WTC11 (cell line): ENCODE measurements around the gene SAAL1. TPM values are rescaled to one million over a fixed set of nuclear protein-coding genes. Genes with fewer than 3 reads are reported as not detected.

ENCODE experiments used
- ATAC-seq: fragments of 200-7000 bp; cut with Tn5 transposase; 2 replicates; pipeline ENCODE4 v1.10.0; 2021; ENCODE audit warnings: mild to moderate bottlenecking, moderate library complexity
- CTCF ChIA-PET: fragments of 300-600 bp; sonication (Branson Sonifier 250); formaldehyde crosslinking; loops from one replicate; lab custom pipeline; 2021; ENCODE audit warnings: antibody characterized with exemption; lab: Charles Lee
- POLR2A ChIA-PET: fragments of 350-600 bp; sonication (Branson Sonifier 250); formaldehyde crosslinking; loops from one replicate; lab custom pipeline; 2021; ENCODE audit warnings: antibody characterized with exemption; lab: Charles Lee
- DNase-seq: peaks from one replicate; pipeline ENCODE4 v3.0.0; 2021; ENCODE audit warnings: low spot score
- H3K27ac Mint-ChIP-seq: 2 replicates; pipeline ENCODE4 v1.8.0; 2021; ENCODE audit warnings: mixed read lengths
- H3K27me3 Mint-ChIP-seq: 2 replicates; pipeline ENCODE4 v1.8.0; 2021; ENCODE audit warnings: low read depth, mild to moderate bottlenecking, moderate library complexity, mixed read lengths
- H3K36me3 Mint-ChIP-seq: 2 replicates; pipeline ENCODE4 v1.8.0; 2021; ENCODE audit warnings: mixed read lengths
- H3K4me1 Mint-ChIP-seq: 2 replicates; pipeline ENCODE4 v1.8.0; 2022; ENCODE audit warnings: mixed read lengths
- H3K4me3 Mint-ChIP-seq: 2 replicates; pipeline ENCODE4 v1.8.0; 2021; ENCODE audit warnings: mild to moderate bottlenecking, moderate library complexity, mixed read lengths
- H3K9me3 Mint-ChIP-seq: 2 replicates; pipeline ENCODE4 v1.8.0; 2021; ENCODE audit warnings: mixed read lengths
- CTCF ChIP-seq: fragments of 200-600 bp; IDR thresholded peaks from 2 replicates; pipeline ENCODE4 v1.8.0; 2022; ENCODE audit warnings: antibody characterized with exemption
- ERG ChIP-seq: fragments of 250-450 bp; sonication (Bioruptor Pico); IDR thresholded peaks from 2 replicates; pipeline ENCODE4 v1.8.0; 2021; ENCODE audit warnings: mild to moderate bottlenecking
- GRHL2 ChIP-seq: fragments of 250-450 bp; sonication (Bioruptor Pico); IDR thresholded peaks from 2 replicates; pipeline ENCODE4 v1.8.0; 2022; ENCODE audit warnings: mild to moderate bottlenecking, moderate library complexity; ENCODE audit not compliant: insufficient replicate concordance, severe bottlenecking
- HMGXB4 ChIP-seq: sonication (generic); formaldehyde crosslinking; IDR thresholded peaks from 2 replicates; pipeline ENCODE4 v1.8.1; 2023; ENCODE audit warnings: mild to moderate bottlenecking, moderate library complexity, missing genetic modification reagents
- JAZF1 ChIP-seq: fragments of 250-450 bp; sonication (Bioruptor Pico); IDR thresholded peaks from 2 replicates; pipeline ENCODE4 v1.9.0; 2021; ENCODE audit warnings: moderate library complexity, mild to moderate bottlenecking, inconsistent platforms
- JUN ChIP-seq: sonication (generic); formaldehyde crosslinking; IDR thresholded peaks from 2 replicates; pipeline ENCODE4 v1.8.0; 2023; ENCODE audit warnings: mild to moderate bottlenecking, missing genetic modification reagents
- MYBL2 ChIP-seq: sonication (generic); formaldehyde crosslinking; IDR thresholded peaks from 2 replicates; pipeline ENCODE4 v1.8.1; 2023; ENCODE audit warnings: mild to moderate bottlenecking, moderate library complexity, missing genetic modification reagents
- NFATC4 ChIP-seq: fragments of 250-450 bp; sonication (Bioruptor Pico); IDR thresholded peaks from 2 replicates; pipeline ENCODE4 v1.9.0; 2021; ENCODE audit warnings: mild to moderate bottlenecking
- NR1H2 ChIP-seq: sonication (generic); formaldehyde crosslinking; IDR thresholded peaks from 2 replicates; pipeline ENCODE4 v1.9.0; 2021; ENCODE audit warnings: mild to moderate bottlenecking, moderate library complexity, missing genetic modification reagents
- STAT6 ChIP-seq: sonication (generic); formaldehyde crosslinking; conservative IDR thresholded peaks from 2 replicates; pipeline ENCODE4 v1.8.1; 2023; ENCODE audit warnings: mild to moderate bottlenecking, low read depth, missing genetic modification reagents, moderate library complexity
- USF1 ChIP-seq: sonication (generic); formaldehyde crosslinking; IDR thresholded peaks from 2 replicates; pipeline ENCODE4 v1.8.0; 2022; ENCODE audit warnings: mild to moderate bottlenecking, missing genetic modification reagents
- ZBTB43 ChIP-seq: sonication (generic); formaldehyde crosslinking; IDR thresholded peaks from 2 replicates; pipeline ENCODE4 v1.8.1; 2023; ENCODE audit warnings: mild to moderate bottlenecking, missing genetic modification reagents
- ZNF281 ChIP-seq: sonication (generic); formaldehyde crosslinking; IDR thresholded peaks from 2 replicates; pipeline ENCODE4 v1.8.0; 2023; ENCODE audit warnings: mild to moderate bottlenecking, missing genetic modification reagents
- total RNA-seq: library from RNA; stranded (reverse); gene quantifications from 3 replicates; pipeline ENCODE4 v1.2.3, GENCODE V29; 2021

SAAL1 gene
- total RNA-seq, 1 experiment from 2014 or later, result 40.9 TPM

GRCh38 chr11:18050848-18051247 lies 55.0 kb downstream of the SAAL1 start:
- no peaks in the 10 kb centered on the region for H3K36me3 Mint-ChIP-seq
- H3K9me3 Mint-ChIP-seq, result no peaks in the 10 kb centered on the region
- H3K27ac Mint-ChIP-seq, result no peak overlapping the region
- ChIA-PET POLR2A (no interaction called here), CTCF (no interaction called here)
- H3K27me3 Mint-ChIP-seq, result peaks cover 33% of the 10 kb centered on the region
- H3K4me3 Mint-ChIP-seq, result no peak overlapping the region
- TF ChIP-seq ZBTB43 (CRISPR knock-in tag), result no peak
- ATAC-seq (no peak), DNase-seq (no peak)
- no peaks in the 10 kb centered on the region for H3K4me1 Mint-ChIP-seq

- no peaks in the 10 kb centered on the region for H3K9me3 Mint-ChIP-seq
- peaks cover 69% of the 10 kb centered on the region for H3K27me3 Mint-ChIP-seq
- no peaks in the 10 kb centered on the region for H3K36me3 Mint-ChIP-seq
- H3K27ac Mint-ChIP-seq, result no peak within 1 kb of the TSS
- peaks cover 2% of the 10 kb centered on the region; the same call in 1 of the 2 replicates for H3K4me1 Mint-ChIP-seq
- DNase-seq, result peak; percentile 68
- ChIA-PET CTCF (interaction anchor here (0.7 to 1.3 kb wide), 2 partner anchors 69 to 73 kb away, joined by 4 read pairs; no protein-coding TSS in a partner anchor), POLR2A (interaction anchor here (0.5 to 1.0 kb wide), 2 partner anchors 8 to 480 kb away, joined by 3 to 4 read pairs; no protein-coding TSS in a partner anchor)
- TF ChIP-seq STAT6 (CRISPR knock-in tag) (no peak), GRHL2 (CRISPR knock-in tag) (no peak), JUN (CRISPR knock-in tag) (no peak), NFATC4 (CRISPR knock-in tag) (no peak), MYBL2 (no peak), NR1H2 (CRISPR knock-in tag) (no peak), CTCF (no peak), JAZF1 (CRISPR knock-in tag) (no peak), HMGXB4 (no peak; the same call in 1 of the 2 replicates), USF1 (CRISPR knock-in tag) (no peak), ZNF281 (CRISPR knock-in tag) (no peak), ERG (no peak)
- peak within 1 kb of the TSS; percentile 56 for H3K4me3 Mint-ChIP-seq
- peak; percentile 99 for ATAC-seq
Observed at GRCh38 chr11:18046116-18046777, 59.6 kb downstream of the SAAL1 start, which contains the start of gene TPH1. Gene TPH1 (minus strand): TSS chr11:18046269. CDS start chr11:18040762, 5,507 bp downstream.
